Upper lobe of right lung (tissue), 1 donor: ENCODE measurements around the gene MBD4. TPM values are rescaled to one million over a fixed set of nuclear protein-coding genes. Genes with fewer than 3 reads are reported as not detected.

ENCODE experiments used
- ATAC-seq: fragments of 200-7000 bp; cut with Tn5 transposase; one replicate; pipeline ENCODE4 v1.9.1; 2020; ENCODE audit warnings: mild to moderate bottlenecking, moderate library complexity
- DNase-seq: peaks from one replicate; pipeline ENCODE4 v3.0.0-alpha.2; 2020
- H3K27ac ChIP-seq: fragments of 200-600 bp; one replicate; pipeline ENCODE4 v1.8.0; 2022
- H3K27me3 ChIP-seq: fragments of 200-600 bp; one replicate; pipeline ENCODE4 v1.8.0; 2022; ENCODE audit warnings: mild to moderate bottlenecking
- H3K36me3 ChIP-seq: fragments of 200-600 bp; one replicate; pipeline ENCODE4 v1.8.0; 2022
- H3K4me1 ChIP-seq: fragments of 200-600 bp; one replicate; pipeline ENCODE4 v1.8.0; 2022
- H3K4me3 ChIP-seq: fragments of 200-600 bp; one replicate; pipeline ENCODE4 v1.8.0; 2022; ENCODE audit warnings: mild to moderate bottlenecking
- H3K9me3 ChIP-seq: fragments of 200-600 bp; one replicate; pipeline ENCODE4 v1.8.0; 2022
- CTCF ChIP-seq: fragments of 200-600 bp; IDR thresholded peaks from one replicate; pipeline ENCODE4 v1.8.0; 2022; ENCODE audit warnings: antibody characterized with exemption
- intact Hi-C: fragments of 100-400 bp; cut with DNase I; formaldehyde crosslinking; loops from one replicate; pipeline ENCODE4 v1.11.0; 2022
- total RNA-seq: library from RNA; stranded (reverse); fragmentation: NEBNext Ultra II Directional; extraction: Animal tissue kit (Norgen Biotek cat#: 25700); gene quantifications from one replicate; pipeline ENCODE4 v1.2.1, GENCODE V29; 2021
- donor health status: DM: no; HTN: yes; CAD: no; lungs with severe emphysema.

MBD4 gene
- total RNA-seq, 1 donor from 2014 or later, result 36.4 TPM

- intact Hi-C loops, result no loop called here
- Histone ChIP-seq H3K4me3 (no peak overlapping the region), H3K27me3 (no peaks in the 10 kb centered on the region), H3K9me3 (no peaks in the 10 kb centered on the region), H3K4me1 (peaks cover 6% of the 10 kb centered on the region), H3K27ac (no peak overlapping the region), H3K36me3 (peaks cover 11% of the 10 kb centered on the region)
- DNase-seq (no peak), ATAC-seq (no peak)
- no peak for TF ChIP-seq CTCF
Observed at GRCh38 chr3:129448186-129448895, 8.6 kb upstream of the MBD4 start.

- peaks cover 17% of the 10 kb centered on the region for H3K4me1 ChIP-seq
- TF ChIP-seq CTCF, result no peak
- intact Hi-C loops, result no loop called here
- H3K9me3 ChIP-seq, result no peaks in the 10 kb centered on the region
- H3K27me3 ChIP-seq, result no peaks in the 10 kb centered on the region
- H3K27ac ChIP-seq, result no peak overlapping the region
- DNase-seq (no peak), ATAC-seq (no peak)
- peaks cover 9% of the 10 kb centered on the region for H3K36me3 ChIP-seq
- no peak overlapping the region for H3K4me3 ChIP-seq
Observed at GRCh38 chr3:129446926-129447325, 7.2 kb upstream of the MBD4 start.

GRCh38 chr3:129445471-129445870, 5.7 kb upstream of the MBD4 start:
- DNase-seq (no peak), ATAC-seq (no peak)
- intact Hi-C loops, result no loop called here
- Histone ChIP-seq H3K36me3 (no peaks in the 10 kb centered on the region), H3K9me3 (no peaks in the 10 kb centered on the region), H3K27ac (no peak overlapping the region), H3K4me1 (peaks cover 29% of the 10 kb centered on the region), H3K4me3 (no peak overlapping the region), H3K27me3 (no peaks in the 10 kb centered on the region)
- TF ChIP-seq CTCF, result no peak

- Histone ChIP-seq H3K27ac (peak overlapping the region; percentile 94), H3K4me3 (no peak overlapping the region), H3K4me1 (peaks cover 28% of the 10 kb centered on the region), H3K36me3 (no peaks in the 10 kb centered on the region), H3K9me3 (no peaks in the 10 kb centered on the region), H3K27me3 (no peaks in the 10 kb centered on the region)
- ATAC-seq (no peak), DNase-seq (no peak)
- TF ChIP-seq CTCF, result no peak
- intact Hi-C loops, result no loop called here
Observed at GRCh38 chr3:129442947-129443346, 3.2 kb upstream of the MBD4 start.

- H3K4me1 ChIP-seq, result peaks cover 33% of the 10 kb centered on the region
- H3K9me3 ChIP-seq, result no peaks in the 10 kb centered on the region
- no peak for ATAC-seq
- intact Hi-C loops, result no loop called here
- TF ChIP-seq CTCF, result no peak
- peaks cover 4% of the 10 kb centered on the region for H3K36me3 ChIP-seq
- no peak for DNase-seq
- no peak overlapping the region for H3K4me3 ChIP-seq
- peak overlapping the region; percentile 94 for H3K27ac ChIP-seq
- no peaks in the 10 kb centered on the region for H3K27me3 ChIP-seq
Observed at GRCh38 chr3:129442486-129442885, 2.7 kb upstream of the MBD4 start.

- intact Hi-C loops, result no loop called here
- H3K27ac ChIP-seq, result peak overlapping the region; percentile 94
- no peaks in the 10 kb centered on the region for H3K27me3 ChIP-seq
- DNase-seq, result no peak
- no peak for ATAC-seq
- TF ChIP-seq CTCF, result no peak
- peaks cover 11% of the 10 kb centered on the region for H3K36me3 ChIP-seq
- peak overlapping the region; percentile 89 for H3K4me3 ChIP-seq
- no peaks in the 10 kb centered on the region for H3K9me3 ChIP-seq
- peaks cover 34% of the 10 kb centered on the region for H3K4me1 ChIP-seq
Observed at GRCh38 chr3:129441782-129442181, 2.0 kb upstream of the MBD4 start.
